Measurements from ENCODE around the gene SASH3.

The SASH3 gene

GRCh38 chrX:129771266-129771995 lies 8.3 kb upstream of the SASH3 start:
- no peak for DNase-seq (ENCODE audit: low read depth)
- TF ChIP-seq MYC (IDR thresholded peaks at IDR 0.05; ENCODE audit: low read depth, low read length) (no peak), MAX (IDR thresholded peaks at IDR 0.05; ENCODE audit: low read depth, low read length) (no peak), CTCF (IDR thresholded peaks at IDR 0.05; ENCODE audit: low read depth, low read length) (no peak), POLR2A (IDR thresholded peaks at IDR 0.05; ENCODE audit: extremely low read depth, insufficient read length) (no peak)
- no peak overlapping the region for H3K4me3 ChIP-seq (ENCODE audit: low read depth, low read length)

GRCh38 chrX:129772796-129773431 lies 6.8 kb upstream of the SASH3 start:
- H3K4me3 ChIP-seq (ENCODE audit: low read depth, low read length): no peak overlapping the region
- TF ChIP-seq MAX (IDR thresholded peaks at IDR 0.05; ENCODE audit: low read depth, low read length): peak; percentile 53
- no peak for TF ChIP-seq CTCF (IDR thresholded peaks at IDR 0.05; ENCODE audit: low read depth, low read length)
- no peak for TF ChIP-seq POLR2A (IDR thresholded peaks at IDR 0.05; ENCODE audit: extremely low read depth, insufficient read length)
- peak; percentile 24; the same call in 1 of the 2 replicates for TF ChIP-seq MYC (IDR thresholded peaks at IDR 0.05; ENCODE audit: low read depth, low read length)

GRCh38 chrX:129773649-129774458 lies 5.9 kb upstream of the SASH3 start:
- DNase-seq (ENCODE audit: low read depth): peak; percentile 48
- no peak overlapping the region for H3K4me3 ChIP-seq (ENCODE audit: low read depth, low read length)
- TF ChIP-seq POLR2A (IDR thresholded peaks at IDR 0.05; ENCODE audit: extremely low read depth, insufficient read length) (no peak), CTCF (IDR thresholded peaks at IDR 0.05; ENCODE audit: low read depth, low read length) (no peak), MAX (IDR thresholded peaks at IDR 0.05; ENCODE audit: low read depth, low read length) (no peak), MYC (IDR thresholded peaks at IDR 0.05; ENCODE audit: low read depth, low read length) (no peak)

More at GRCh38 chrX:129772796-129773431, 6.8 kb upstream of the SASH3 start:
- DNase-seq (ENCODE audit: low read depth): peak; percentile 95

- peak overlapping the region; percentile 50 for H3K4me3 ChIP-seq (ENCODE audit: low read depth, low read length)
- TF ChIP-seq POLR2A (IDR thresholded peaks at IDR 0.05; ENCODE audit: extremely low read depth, insufficient read length): peak; percentile 59
- no peak for TF ChIP-seq MAX (IDR thresholded peaks at IDR 0.05; ENCODE audit: low read depth, low read length)
- DNase-seq (ENCODE audit: low read depth): peak; percentile 89
Measured at GRCh38 chrX:129777218-129778030, 2.3 kb upstream of the SASH3 start.

- peak overlapping the region; percentile 88 for H3K4me3 ChIP-seq (ENCODE audit: low read depth, low read length)
- no peak for DNase-seq (ENCODE audit: low read depth)
- TF ChIP-seq POLR2A (IDR thresholded peaks at IDR 0.05; ENCODE audit: extremely low read depth, insufficient read length) (no peak), CTCF (IDR thresholded peaks at IDR 0.05; ENCODE audit: low read depth, low read length) (no peak)
Measured at GRCh38 chrX:129779086-129779672, 570 bp upstream of the SASH3 start.
